ENCODE measurements around the gene MAP2K2.
A peak's percentile ranks its signal among the peaks of the same experiment; 100 is the strongest.
"Not testable (repeated sequence)": the region's sequence is repeated elsewhere in the genome, so short reads cannot be mapped to it uniquely, and the experiment has no call there.

MAP2K2 gene

GRCh38 chr19:4129050-4129449 lies 5.1 kb upstream of the MAP2K2 start:
- DNase-seq: not testable (repeated sequence)

GRCh38 chr19:4127322-4127721 lies 3.4 kb upstream of the MAP2K2 start:
- DNase-seq: not testable (repeated sequence)

GRCh38 chr19:4124638-4125037 lies 716 bp upstream of the MAP2K2 start:
- DNase-seq: no peak

GRCh38 chr19:4122480-4122879 lies 1.4 kb downstream of the MAP2K2 start:
- DNase-seq: no peak

- DNase-seq: no peak
Observed at GRCh38 chr19:4121815-4122214, 2.1 kb downstream of the MAP2K2 start.

- no peak for DNase-seq
Observed at GRCh38 chr19:4121273-4121612, 2.7 kb downstream of the MAP2K2 start.

GRCh38 chr19:4120559-4121272 lies 3.2 kb downstream of the MAP2K2 start:
- no peak for DNase-seq

GRCh38 chr19:4119763-4120162 lies 4.2 kb downstream of the MAP2K2 start:
- no peak for DNase-seq

- DNase-seq: no peak
Observed at GRCh38 chr19:4115818-4116385, 8.0 kb downstream of the MAP2K2 start.

GRCh38 chr19:4115050-4115817 lies 8.7 kb downstream of the MAP2K2 start:
- DNase-seq: peak; percentile 35

GRCh38 chr19:4114181-4114580 lies 9.7 kb downstream of the MAP2K2 start:
- DNase-seq: no peak

- DNase-seq: no peak
Observed at GRCh38 chr19:4113398-4114088, 10.4 kb downstream of the MAP2K2 start.

GRCh38 chr19:4112367-4112766 lies 11.6 kb downstream of the MAP2K2 start:
- no peak for DNase-seq

- DNase-seq: no peak
Observed at GRCh38 chr19:4109626-4109945, 14.3 kb downstream of the MAP2K2 start.

- peak; percentile 76 for DNase-seq
Observed at GRCh38 chr19:4108767-4109625, 14.9 kb downstream of the MAP2K2 start.

GRCh38 chr19:4103080-4103433 lies 20.9 kb downstream of the MAP2K2 start:
- no peak for DNase-seq

GRCh38 chr19:4102339-4103079 lies 21.4 kb downstream of the MAP2K2 start:
- no peak for DNase-seq

- no peak for DNase-seq
Observed at GRCh38 chr19:4101496-4101770, 22.5 kb downstream of the MAP2K2 start.

- DNase-seq: no peak
Observed at GRCh38 chr19:4100647-4101495, 23.1 kb downstream of the MAP2K2 start.

GRCh38 chr19:4099041-4099764 lies 24.7 kb downstream of the MAP2K2 start:
- no peak for DNase-seq

- DNase-seq: no peak
Observed at GRCh38 chr19:4098493-4098892, 25.4 kb downstream of the MAP2K2 start.

Measured in hematopoietic multipotent progenitor cell treated with erythropoietin and hydrocortisone succinate and interleukin-3 and kit ligand, for 6 days (in vitro differentiated cells).